ENCODE measurements around the gene SLC27A4. TPM values are rescaled to one million over a fixed set of nuclear protein-coding genes. Genes with fewer than 3 reads are reported as not detected.

The SLC27A4 gene
- total and polyA plus RNA-seq, 2 of the 13 experiments (the other 11 are each of a cell fraction or from before 2014, with no cell fraction given) = 10.6 to 18.8 TPM

DNA sequence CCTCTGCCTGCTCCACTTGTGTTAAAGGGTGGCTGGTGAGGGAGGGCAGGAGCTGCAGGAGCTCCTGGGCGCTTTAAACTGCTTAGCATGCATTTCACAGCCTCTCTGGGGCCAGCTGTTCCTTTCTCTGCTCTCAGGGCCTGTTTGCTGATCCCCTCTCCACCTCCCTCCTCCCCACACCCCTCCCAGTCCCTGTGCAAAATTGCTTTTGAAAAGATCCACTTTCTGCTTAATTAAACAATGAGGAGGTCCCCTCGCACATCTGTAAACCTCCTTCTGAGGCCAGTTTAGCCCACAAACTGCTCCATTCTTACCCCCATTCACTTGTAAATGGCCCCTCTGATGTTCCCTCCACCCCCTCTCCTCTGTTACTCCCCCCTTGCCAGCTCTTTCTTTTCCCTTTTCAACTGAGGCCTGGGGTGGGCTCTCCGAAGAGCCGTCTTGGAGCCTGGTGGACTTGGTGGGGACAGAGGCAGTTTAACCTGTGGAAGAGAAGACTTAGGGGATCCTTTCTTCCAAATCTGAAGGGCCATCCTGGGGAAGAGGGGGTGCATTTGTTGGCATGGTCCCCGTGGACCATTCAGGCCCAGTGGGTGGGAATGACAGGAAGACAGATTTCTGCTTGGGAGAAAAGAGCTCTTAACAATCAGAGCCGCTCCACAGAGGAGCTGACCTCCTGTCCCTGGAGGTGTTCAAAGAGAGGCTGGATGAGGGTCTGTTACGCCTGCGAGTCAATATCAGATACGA is 42.9 kb downstream of the SLC27A4 start:
- intact Hi-C loops (cut with micrococcal nuclease; ENCODE audit: unreplicated experiment) (no loop called here), in situ Hi-C loops (cut with HindIII; ENCODE audit: extremely low pct_ligation_motif_present, low pct_unique_long_range_greater_than_20kb) (no loop called here)
- H3K4me3 ChIP-seq (replicated peaks in 1 of 3; ENCODE audit: insufficient read depth in 1 of 3, low read depth in 2 of 3, low read length in 3 of 3) = no peak overlapping the region
- ChIA-PET POLR2A (interaction anchor here (1.5 kb wide), 1 partner anchor 11 kb away, joined by 3 read pairs; no protein-coding TSS in a partner anchor), CTCF (ENCODE audit: low intra/inter-chr PET ratio, low total read pairs) (no interaction called here)
- no peaks in the 10 kb centered on the region for H3K4me1 ChIP-seq (ENCODE audit: insufficient read depth, low read length)
- no peak for FAIRE-seq
- no peak overlapping the region for H3K4me2 ChIP-seq (ENCODE audit: low read depth, low read length)
- BruUV-seq (replicated peaks) = no TSS peak
- WGBS (ENCODE audit: low lambda C conversion rate) = 98% methylated on average over 8 of the region's 9 CpGs
- H3K9me3 ChIP-seq (ENCODE audit: low read length) = no peaks in the 10 kb centered on the region
- no peaks in the 10 kb centered on the region; the same call in 1 of the 2 replicates for H4K20me1 ChIP-seq (ENCODE audit: insufficient read depth, low read length)
- H2AFZ ChIP-seq (ENCODE audit: low read length) = no peak overlapping the region
- peaks cover 16 to 57% of the 10 kb centered on the region in 2 experiments; a peak in 4 of 5 replicates for H3K36me3 ChIP-seq (replicated peaks in 1 of 2; ENCODE audit: control insufficient read depth in 1 of 2, insufficient read depth in 2 of 2, low read length in 2 of 2)
- no peak for ATAC-seq
- H3K79me2 ChIP-seq (ENCODE audit: insufficient read depth, low read length) = no peaks in the 10 kb centered on the region
- H3K27me3 ChIP-seq (ENCODE audit: control insufficient read depth in 1 of 2, insufficient read depth in 2 of 2, low read length in 2 of 2) = no peaks in the 10 kb centered on the region
- H3K27ac ChIP-seq (ENCODE audit: extremely low read length, insufficient read depth, low read length) = no peak overlapping the region
- TF ChIP-seq ZNF572 (CRISPR knock-in tag; IDR thresholded peaks at IDR 0.05) (no peak), MAFK (conservative IDR thresholded peaks at IDR 0.05 in 1 of 2, IDR thresholded peaks at IDR 0.05 in 1 of 2; ENCODE audit: low read length in 2 of 2) (0 out of 4 replicates have a peak, but pooled peaks of 1 of the 2 experiments have one; percentile 16)
- no peak overlapping the region for H3K9ac ChIP-seq (ENCODE audit: insufficient read depth, low read depth, low read length)
- DNase-seq (ENCODE audit: low spot score) = no peak

DNA sequence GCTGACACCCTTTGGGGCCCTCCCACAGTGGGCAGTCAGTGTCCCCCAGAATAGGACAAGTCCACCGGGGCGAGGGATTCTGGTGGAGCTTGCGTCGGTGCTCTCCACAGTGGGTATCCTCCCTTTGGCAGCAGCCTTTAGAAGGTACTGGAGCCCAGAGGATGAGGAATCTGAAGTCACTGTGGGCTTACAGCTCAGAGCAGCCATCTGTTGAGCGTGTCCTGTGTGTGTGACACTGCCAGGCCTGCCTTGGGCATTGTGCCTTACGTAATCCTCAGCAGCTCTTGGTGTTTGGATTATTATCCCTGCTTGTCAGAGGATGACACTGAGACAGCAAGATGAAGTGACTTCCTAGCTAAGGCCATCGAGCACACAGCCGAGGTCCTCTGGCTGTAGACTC is 43.5 kb downstream of the SLC27A4 start:
- H3K9ac ChIP-seq (ENCODE audit: insufficient read depth, low read depth, low read length) = no peak overlapping the region
- no peaks in the 10 kb centered on the region; the same call in 1 of the 2 replicates for H4K20me1 ChIP-seq (ENCODE audit: insufficient read depth, low read length)
- no peak overlapping the region for H2AFZ ChIP-seq (ENCODE audit: low read length)
- BruUV-seq (replicated peaks) = no TSS peak
- no CpG with 5 or more reads among the region's 8 CpGs for WGBS (ENCODE audit: low lambda C conversion rate)
- H3K4me3 ChIP-seq (replicated peaks in 1 of 3; ENCODE audit: insufficient read depth in 1 of 3, low read depth in 2 of 3, low read length in 3 of 3) = no peak overlapping the region
- H3K4me1 ChIP-seq (ENCODE audit: insufficient read depth, low read length) = no peaks in the 10 kb centered on the region
- ChIA-PET POLR2A (no interaction called here), CTCF (ENCODE audit: low intra/inter-chr PET ratio, low total read pairs) (no interaction called here)
- no peak overlapping the region for H3K4me2 ChIP-seq (ENCODE audit: low read depth, low read length)
- FAIRE-seq (no peak), ATAC-seq (no peak), DNase-seq (ENCODE audit: low spot score) (no peak)
- no peak overlapping the region for H3K27ac ChIP-seq (ENCODE audit: extremely low read length, insufficient read depth, low read length)
- intact Hi-C loops (cut with micrococcal nuclease; ENCODE audit: unreplicated experiment) = no loop called here
- in situ Hi-C loops (cut with HindIII; ENCODE audit: extremely low pct_ligation_motif_present, low pct_unique_long_range_greater_than_20kb) = no loop called here
- H3K36me3 ChIP-seq (replicated peaks in 1 of 2; ENCODE audit: control insufficient read depth in 1 of 2, insufficient read depth in 2 of 2, low read length in 2 of 2) = peaks cover 18 to 59% of the 10 kb centered on the region in 2 experiments
- no peaks in the 10 kb centered on the region for H3K27me3 ChIP-seq (ENCODE audit: control insufficient read depth in 1 of 2, insufficient read depth in 2 of 2, low read length in 2 of 2)
- H3K9me3 ChIP-seq (ENCODE audit: low read length) = no peaks in the 10 kb centered on the region
- no peaks in the 10 kb centered on the region for H3K79me2 ChIP-seq (ENCODE audit: insufficient read depth, low read length)
- TF ChIP-seq RFXANK (CRISPR knock-in tag; IDR thresholded peaks at IDR 0.05) = no peak
- no peak for TF ChIP-seq AKAP8 (CRISPR knock-in tag; IDR thresholded peaks at IDR 0.05)
- TF ChIP-seq KDM5A (IDR thresholded peaks at IDR 0.05; ENCODE audit: borderline replicate concordance, low read length) = no peak
- TF ChIP-seq, protein P1, sequence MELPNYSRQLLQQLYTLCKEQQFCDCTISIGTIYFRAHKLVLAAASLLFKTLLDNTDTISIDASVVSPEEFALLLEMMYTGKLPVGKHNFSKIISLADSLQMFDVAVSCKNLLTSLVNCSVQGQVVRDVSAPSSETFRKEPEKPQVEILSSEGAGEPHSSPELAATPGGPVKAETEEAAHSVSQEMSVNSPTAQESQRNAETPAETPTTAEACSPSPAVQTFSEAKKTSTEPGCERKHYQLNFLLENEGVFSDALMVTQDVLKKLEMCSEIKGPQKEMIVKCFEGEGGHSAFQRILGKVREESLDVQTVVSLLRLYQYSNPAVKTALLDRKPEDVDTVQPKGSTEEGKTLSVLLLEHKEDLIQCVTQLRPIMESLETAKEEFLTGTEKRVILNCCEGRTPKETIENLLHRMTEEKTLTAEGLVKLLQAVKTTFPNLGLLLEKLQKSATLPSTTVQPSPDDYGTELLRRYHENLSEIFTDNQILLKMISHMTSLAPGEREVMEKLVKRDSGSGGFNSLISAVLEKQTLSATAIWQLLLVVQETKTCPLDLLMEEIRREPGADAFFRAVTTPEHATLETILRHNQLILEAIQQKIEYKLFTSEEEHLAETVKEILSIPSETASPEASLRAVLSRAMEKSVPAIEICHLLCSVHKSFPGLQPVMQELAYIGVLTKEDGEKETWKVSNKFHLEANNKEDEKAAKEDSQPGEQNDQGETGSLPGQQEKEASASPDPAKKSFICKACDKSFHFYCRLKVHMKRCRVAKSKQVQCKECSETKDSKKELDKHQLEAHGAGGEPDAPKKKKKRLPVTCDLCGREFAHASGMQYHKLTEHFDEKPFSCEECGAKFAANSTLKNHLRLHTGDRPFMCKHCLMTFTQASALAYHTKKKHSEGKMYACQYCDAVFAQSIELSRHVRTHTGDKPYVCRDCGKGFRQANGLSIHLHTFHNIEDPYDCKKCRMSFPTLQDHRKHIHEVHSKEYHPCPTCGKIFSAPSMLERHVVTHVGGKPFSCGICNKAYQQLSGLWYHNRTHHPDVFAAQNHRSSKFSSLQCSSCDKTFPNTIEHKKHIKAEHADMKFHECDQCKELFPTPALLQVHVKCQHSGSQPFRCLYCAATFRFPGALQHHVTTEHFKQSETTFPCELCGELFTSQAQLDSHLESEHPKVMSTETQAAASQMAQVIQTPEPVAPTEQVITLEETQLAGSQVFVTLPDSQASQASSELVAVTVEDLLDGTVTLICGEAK (IDR thresholded peaks at IDR 0.05) = no peak
- TF ChIP-seq, protein P1 (CRISPR knock-in tag; IDR thresholded peaks at IDR 0.05) = no peak
- no peak for TF ChIP-seq ZC3H13 (CRISPR knock-in tag; IDR thresholded peaks at IDR 0.05)
- TF ChIP-seq CEBPB (IDR thresholded peaks at IDR 0.05; ENCODE audit: borderline replicate concordance, low read depth, low read length) = no peak
